RWPE1 (cell line): ENCODE measurements around the gene SLC41A1.

Experiments
- CTCF ChIA-PET: fragments of 350-600 bp; sonication (Branson Sonifier 250); formaldehyde crosslinking; extraction: SDS; loops from one replicate; lab custom pipeline; 2021; lab: Yijun Ruan, JAX
- POLR2A ChIA-PET: fragments of 400-600 bp; formaldehyde crosslinking; extraction: SDS; loops from one replicate; lab custom pipeline; 2020; ENCODE audit warnings: antibody characterized with exemption; ENCODE audit not compliant: low non-redundant PET; lab: Yijun Ruan, JAX
- DNase-seq: peaks from one replicate; pipeline ENCODE4 v3.0.0; 2012; ENCODE audit warnings: low spot score
- H3K27ac ChIP-seq: fragments of 450-650 bp; 2 replicates; pipeline ENCODE4 v1.5.1; 2017
- CTCF ChIP-seq: fragments of 450-650 bp; conservative IDR thresholded peaks from 2 replicates; pipeline ENCODE4 v1.5.1; 2017; ENCODE audit warnings: low read depth, mild to moderate bottlenecking

SLC41A1 gene

GRCh38 chr1:205749234-205750137 is 63.5 kb downstream of the SLC41A1 start:
- ChIA-PET CTCF (interaction anchor here (0.6 to 1.4 kb wide), 4 partner anchors 10 to 432 kb away, joined by 3 to 7 read pairs (median 4); no protein-coding TSS in a partner anchor), POLR2A (interaction anchor here (0.6 to 1.1 kb wide), 4 partner anchors 12 to 205 kb away, joined by 3 to 4 read pairs (median 3); no protein-coding TSS in a partner anchor)
- H3K27ac ChIP-seq, result peak overlapping the region; percentile 99
- peak; percentile 99 for DNase-seq
- no peak for TF ChIP-seq CTCF

DNA sequence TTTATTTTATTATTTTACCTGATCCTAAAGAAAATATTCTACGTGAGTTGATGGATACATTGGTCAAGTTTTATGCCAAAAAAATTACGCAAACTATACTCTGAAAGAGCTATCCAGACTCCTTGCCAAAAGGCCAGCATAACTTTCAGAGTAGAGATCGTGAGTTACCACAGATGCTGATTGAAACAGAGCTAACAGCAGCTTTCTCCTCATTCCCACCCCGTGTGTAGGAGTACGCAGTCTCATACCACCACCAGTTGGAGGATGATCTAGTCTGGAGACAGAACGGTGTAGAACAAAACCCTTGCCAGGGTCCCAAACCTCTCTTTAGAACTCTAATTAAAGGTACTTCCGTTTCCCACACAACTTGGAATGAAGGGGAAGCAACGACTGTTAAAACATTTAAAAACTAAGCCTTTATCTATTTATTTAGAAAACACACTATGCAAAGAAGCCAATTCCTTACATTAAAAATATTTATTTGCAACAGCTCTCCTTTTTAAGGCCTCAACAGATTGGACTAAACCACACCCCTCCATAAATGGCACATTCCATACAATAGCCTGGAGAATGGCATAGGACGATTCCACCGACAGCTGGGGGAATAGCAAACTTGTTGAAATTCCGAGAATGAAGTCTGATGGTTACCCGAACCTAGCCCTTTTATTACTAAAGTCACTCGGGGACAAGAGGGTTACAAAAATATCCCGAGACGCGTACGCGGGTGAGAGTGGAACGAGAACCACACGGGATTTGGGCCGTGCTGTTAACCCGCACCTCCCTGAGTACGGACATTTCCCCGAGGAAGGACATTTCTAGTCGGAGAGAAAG is 64.4 kb downstream of the SLC41A1 start:
- peak overlapping the region; percentile 99 for H3K27ac ChIP-seq
- peak; percentile 33 for DNase-seq
- no peak for TF ChIP-seq CTCF
- ChIA-PET CTCF (interaction anchor here (0.6 to 1.4 kb wide), 5 partner anchors 9 to 43 kb away, joined by 3 to 7 read pairs (median 3); no protein-coding TSS in a partner anchor), POLR2A (interaction anchor here (0.8 to 1.0 kb wide), 2 partner anchors 15 to 206 kb away, joined by 3 read pairs; no protein-coding TSS in a partner anchor)

DNA sequence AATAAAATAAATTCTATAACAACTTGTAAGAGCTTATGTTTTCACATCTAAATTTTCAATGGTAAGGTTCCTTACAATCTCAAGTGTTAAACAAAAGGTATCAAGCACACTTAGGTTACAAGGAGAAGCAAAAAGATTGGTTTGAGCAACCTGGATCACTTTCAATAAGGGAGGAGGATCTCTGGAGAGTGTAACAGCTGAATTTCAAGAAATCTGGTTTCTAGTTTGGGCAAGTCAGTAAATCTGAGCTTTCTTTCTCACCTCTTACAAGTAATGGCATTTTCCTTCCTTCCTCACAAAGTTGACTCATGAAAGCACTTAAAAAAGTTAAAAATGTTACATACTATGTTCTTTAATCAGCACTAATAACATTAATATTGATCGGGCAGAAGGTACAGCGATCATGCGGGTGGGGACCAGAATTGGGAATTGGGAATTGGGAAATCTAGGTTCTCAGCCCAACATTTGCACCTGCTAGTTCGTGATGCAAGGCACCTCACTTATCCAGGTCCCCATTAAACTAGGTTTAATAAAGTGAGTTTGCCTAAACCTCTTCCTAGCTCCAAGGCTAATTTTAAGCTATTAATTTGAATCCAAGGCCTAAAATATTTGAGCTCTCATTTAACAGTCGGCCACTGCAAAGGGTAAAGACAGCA is 66.1 kb downstream of the SLC41A1 start:
- CTCF ChIA-PET, result interaction anchor here (1.0 to 1.3 kb wide), 3 partner anchors 36 to 230 kb away, joined by 3 to 4 read pairs (median 3); no protein-coding TSS in a partner anchor
- H3K27ac ChIP-seq, result no peak overlapping the region
- DNase-seq, result no peak
- no peak for TF ChIP-seq CTCF
- POLR2A ChIA-PET, result no interaction called here

DNA sequence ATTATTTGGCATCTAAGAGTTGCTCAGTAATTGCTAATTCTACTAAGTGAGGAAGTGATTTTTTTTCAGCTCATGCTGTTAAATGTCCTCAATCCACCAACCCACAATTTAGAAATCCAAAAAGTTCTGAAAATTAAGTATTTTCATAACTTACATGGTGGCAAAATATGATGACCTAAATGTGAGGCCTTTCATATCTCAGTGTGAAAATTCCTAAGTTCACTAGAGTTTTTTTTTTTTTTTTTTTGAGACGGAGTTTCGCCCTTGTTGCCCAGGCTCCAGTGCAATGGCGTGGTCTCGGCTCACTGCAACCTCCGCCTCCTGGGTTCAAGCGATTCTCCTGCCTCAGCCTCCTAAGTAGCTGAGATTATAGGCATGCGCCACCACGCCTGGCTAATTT is 68.6 kb downstream of the SLC41A1 start:
- no peak for DNase-seq
- POLR2A ChIA-PET, result no interaction called here
- CTCF ChIA-PET, result no interaction called here
- H3K27ac ChIP-seq, result no peak overlapping the region
- TF ChIP-seq CTCF, result no peak

DNA sequence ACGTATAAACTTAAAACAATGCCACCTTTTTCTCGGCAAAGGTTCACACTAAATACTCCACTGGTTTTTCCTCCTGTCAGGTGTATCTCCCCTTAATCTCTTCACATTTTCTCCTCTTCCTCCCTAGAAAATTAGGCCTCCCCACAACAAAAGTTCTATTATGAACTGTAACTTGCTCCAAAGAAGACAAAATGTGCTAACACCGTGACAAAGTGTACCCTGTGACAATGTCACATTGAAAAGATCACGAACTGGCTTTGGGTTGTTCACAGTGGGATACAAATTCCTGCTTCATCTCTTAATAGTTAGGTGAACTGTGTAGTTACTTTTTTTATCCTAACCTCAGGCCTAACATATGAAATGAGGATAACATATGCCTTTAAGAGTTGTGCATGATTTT is 69.0 kb downstream of the SLC41A1 start:
- CTCF ChIA-PET, result no interaction called here
- POLR2A ChIA-PET, result no interaction called here
- no peak overlapping the region for H3K27ac ChIP-seq
- no peak for DNase-seq
- TF ChIP-seq CTCF, result no peak
